ENCODE measurements around the gene CCDC40.

The CCDC40 gene

DNA sequence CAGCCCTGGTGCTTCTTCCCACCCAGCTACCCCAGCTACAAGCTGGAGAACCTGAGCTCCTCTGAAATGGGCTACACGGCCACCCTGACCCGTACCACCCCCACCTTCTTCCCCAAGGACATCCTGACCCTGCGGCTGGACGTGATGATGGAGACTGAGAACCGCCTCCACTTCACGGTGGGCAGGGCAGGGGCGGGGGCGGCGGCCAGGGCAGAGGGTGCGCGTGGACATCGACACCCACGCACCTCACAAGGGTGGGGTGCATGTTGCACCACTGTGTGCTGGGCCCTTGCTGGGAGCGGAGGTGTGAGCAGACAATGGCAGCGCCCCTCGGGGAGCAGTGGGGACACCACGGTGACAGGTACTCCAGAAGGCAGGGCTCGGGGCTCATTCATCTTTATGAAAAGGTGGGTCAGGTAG lies 68.5 kb downstream of the CCDC40 start:
- no peak for DNase-seq

DNA sequence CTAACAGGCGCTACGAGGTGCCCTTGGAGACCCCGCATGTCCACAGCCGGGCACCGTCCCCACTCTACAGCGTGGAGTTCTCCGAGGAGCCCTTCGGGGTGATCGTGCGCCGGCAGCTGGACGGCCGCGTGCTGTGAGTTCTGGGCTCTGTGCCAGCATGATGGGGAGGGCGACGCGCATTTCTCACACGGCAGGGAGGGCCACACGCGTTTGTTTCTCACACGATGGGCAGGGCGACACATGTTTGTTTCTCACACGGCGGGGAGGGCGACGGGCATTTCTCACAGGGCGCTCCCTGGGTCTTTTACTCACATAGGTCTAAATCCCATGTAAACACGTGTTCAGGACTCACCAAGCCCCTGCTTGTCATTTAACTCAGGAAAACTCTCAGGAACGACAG lies 69.3 kb downstream of the CCDC40 start:
- DNase-seq: peak; percentile 34

DNA sequence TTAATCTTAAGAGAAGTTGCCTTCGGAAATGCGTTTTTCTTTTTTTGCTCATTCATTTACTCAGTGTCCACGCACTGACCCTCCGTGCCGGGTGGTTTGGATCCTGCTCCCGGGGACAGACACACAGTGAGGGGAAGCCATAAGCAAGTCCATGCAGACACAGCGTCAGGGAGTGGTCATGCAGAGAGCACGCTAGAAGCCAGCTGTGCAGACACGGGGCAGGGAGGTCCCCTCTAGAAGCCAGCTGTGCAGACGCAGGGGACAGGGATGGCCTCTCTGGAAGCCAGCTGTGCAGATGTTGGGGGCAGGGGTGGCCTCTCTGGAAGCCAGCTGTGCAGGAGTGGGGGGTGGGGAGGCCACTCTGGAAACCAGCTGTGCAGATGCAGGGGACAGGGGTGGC lies 69.7 kb downstream of the CCDC40 start:
- DNase-seq: no peak

DNA sequence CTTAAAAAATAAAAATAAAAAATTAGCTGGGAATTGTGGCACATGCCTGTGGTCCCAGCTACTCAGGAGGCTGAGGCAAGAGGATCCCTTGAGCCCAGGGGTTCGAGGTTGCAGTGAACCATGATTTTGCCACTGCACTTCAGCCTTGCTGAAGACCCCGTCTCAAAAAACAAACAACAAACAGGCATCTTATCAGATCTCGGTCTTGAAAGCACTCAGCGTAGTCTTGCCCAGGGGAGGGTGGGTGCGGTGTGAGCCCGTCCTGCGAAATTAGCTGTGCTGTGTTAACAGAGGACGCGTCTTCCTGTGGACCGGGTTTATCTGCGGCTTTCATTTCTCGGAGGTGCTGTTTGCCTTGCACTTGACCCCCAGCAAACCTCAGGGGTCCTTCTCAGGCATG lies 70.3 kb downstream of the CCDC40 start:
- no peak for DNase-seq

DNA sequence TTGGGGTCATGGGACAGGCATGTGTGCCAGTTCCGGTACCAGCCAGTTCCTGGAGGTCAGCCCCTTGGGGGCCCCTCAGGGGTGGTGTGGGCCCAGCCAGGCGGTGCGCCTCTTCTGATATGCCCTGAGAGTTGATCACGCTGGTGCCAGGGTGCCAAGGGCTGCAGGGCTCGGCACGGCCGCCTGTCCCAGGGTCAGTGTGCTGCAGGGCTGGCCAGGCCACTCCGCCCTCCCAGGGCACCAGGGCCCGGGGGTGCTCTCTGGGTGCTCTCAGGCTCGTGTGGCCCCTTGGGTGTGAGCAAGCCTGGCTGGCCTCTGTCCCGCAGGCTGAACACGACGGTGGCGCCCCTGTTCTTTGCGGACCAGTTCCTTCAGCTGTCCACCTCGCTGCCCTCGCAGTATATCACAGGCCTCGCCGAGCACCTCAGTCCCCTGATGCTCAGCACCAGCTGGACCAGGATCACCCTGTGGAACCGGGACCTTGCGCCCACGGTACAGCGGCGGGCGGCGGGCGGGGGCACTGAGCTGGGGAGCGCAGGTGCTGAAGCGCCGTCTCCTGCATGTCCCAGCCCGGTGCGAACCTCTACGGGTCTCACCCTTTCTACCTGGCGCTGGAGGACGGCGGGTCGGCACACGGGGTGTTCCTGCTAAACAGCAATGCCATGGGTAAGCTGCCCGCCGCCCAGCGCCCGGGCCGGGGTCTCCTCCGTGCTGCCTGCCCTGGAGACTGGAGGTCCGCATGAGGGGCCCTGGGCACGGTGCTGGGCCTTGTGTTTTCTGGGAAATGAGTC lies 71.0 kb downstream of the CCDC40 start:
- DNase-seq: no peak

DNA sequence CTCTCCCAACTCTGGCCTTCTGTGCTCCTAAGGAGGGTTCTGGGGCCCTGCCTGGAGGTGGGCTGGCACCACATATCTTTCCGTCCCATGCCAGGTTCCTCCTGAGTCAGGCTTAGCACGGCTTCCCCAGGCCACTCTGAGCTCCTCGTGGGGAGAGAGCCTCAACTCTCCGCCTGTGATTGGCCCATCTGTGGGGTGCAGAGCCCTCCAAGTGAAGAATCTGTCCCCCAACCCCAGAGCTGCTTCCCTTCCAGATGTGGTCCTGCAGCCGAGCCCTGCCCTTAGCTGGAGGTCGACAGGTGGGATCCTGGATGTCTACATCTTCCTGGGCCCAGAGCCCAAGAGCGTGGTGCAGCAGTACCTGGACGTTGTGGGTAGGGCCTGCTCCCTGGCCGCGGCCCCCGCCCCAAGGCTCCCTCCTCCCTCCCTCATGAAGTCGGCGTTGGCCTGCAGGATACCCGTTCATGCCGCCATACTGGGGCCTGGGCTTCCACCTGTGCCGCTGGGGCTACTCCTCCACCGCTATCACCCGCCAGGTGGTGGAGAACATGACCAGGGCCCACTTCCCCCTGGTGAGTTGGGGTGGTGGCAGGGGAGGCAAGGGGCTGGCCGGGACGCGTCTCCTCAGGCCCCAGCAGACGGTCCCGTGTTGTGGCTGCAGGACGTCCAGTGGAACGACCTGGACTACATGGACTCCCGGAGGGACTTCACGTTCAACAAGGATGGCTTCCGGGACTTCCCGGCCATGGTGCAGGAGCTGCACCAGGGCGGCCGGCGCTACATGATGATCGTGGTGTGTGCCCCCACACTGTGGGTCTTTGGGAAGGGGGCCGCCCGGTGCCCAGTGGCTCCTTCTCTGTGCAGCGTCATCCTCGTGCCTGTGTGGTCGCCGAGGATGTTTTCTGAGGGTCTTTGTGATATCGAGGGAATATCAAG lies 71.9 kb downstream of the CCDC40 start:
- no peak for DNase-seq

DNA sequence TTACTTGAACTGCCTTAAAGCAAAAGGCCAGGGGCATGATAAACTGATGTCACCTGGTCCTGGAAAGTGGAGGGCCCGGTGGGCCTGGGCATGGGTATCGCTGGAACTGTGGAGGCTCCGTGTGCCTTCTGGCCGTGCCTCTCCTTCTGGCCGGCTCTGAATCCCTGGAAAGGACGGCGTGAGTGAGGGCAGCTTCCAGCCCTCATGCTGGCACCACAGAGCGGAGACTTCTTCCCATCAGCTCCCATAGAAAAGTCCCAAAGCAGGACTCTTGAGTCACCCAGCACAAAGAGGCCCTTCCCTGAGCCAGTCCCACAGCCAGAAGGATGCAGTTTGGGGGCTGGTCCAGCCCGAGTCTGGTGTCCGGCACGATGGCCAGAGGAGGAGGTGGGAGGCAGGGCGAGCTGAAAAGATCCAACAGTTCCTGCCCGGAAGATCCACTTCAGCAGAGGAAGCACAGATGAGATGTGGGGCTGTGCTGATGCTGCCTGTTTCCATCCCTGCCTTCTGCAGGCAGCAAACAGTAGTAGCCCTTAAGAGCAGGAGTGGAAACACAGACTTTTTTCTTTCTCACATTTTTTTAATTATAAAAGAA lies 72.7 kb downstream of the CCDC40 start:
- no peak for DNase-seq

DNA sequence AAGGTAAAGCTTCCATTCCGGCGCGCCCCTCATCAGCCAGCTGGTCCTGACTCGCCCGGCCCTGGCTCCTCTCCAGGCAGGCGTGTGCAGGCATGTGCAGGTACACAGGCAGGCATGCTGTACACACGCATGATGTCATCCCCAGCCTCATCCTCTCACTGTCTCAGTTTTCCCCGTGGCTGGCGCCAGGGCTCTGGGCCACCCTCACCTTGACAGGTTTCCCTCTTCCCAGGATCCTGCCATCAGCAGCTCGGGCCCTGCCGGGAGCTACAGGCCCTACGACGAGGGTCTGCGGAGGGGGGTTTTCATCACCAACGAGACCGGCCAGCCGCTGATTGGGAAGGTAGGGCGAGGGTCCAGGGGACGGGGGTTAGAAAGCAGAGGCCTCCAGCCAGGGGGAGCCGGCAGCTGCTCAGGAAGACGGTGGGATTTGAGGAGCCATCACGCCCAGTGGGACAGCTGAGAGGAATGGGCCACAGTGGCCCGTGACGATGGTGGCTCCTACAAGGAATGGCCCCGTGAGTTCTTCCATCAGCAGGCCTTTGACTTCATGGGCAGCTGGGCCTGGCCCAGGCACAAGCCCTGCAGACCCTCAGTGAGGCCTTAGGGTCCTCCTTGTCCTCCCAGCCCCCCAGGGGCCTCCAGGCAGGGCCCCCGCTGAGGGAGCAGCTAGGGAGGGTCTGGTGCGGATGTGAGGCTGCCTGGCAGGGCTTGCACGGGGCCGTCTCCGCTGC lies 73.4 kb downstream of the CCDC40 start:
- DNase-seq: peak; percentile 14

DNA sequence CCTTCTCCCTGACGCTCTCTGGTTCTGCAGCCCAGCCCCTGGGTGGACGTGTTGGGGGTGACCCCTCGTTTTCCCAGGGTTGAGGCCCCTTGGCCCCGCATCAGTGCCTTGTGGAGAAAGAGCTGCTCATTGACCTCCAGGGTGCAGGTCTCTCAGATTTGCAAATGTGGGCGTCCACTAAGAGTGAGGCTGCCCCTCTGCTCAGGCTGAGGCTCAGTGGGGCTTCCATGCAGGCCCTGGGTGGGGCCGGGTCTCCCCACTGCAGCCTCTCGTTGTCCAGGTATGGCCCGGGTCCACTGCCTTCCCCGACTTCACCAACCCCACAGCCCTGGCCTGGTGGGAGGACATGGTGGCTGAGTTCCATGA lies 74.0 kb downstream of the CCDC40 start:
- DNase-seq: no peak

DNA sequence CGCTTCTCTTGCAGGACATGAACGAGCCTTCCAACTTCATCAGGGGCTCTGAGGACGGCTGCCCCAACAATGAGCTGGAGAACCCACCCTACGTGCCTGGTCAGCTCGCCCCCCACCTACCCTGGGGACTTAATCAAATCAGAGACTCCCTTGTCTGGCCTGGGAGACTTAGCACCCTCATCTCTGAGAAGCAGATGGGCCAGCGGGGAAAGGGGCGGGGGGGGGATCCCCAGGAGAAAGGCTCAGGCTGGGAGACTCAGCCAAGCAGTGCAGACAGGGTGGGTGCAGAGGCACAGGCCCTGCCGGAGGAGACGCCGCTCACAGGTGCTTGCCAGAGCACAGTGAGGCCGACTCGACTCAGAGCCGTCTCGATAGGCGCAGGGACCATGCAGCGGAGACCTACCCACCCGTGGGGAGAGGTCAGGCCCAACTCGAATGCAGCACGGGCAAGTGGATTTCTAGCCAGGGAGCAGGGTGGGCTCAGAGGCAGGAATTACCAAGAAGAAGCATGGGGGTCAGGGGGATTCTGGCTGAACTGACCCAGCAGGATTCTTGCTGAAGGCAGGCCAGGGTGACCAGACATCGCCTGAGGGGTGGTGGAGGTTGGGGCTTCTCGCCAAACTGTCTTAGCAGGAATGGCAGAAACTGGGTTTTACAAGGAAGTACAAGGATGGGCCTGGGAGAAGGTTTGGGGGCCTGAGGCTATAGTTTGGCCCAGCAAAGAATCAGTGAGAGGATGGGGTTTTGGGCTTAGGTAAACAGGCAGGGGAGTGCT lies 74.7 kb downstream of the CCDC40 start:
- no peak for DNase-seq

DNA sequence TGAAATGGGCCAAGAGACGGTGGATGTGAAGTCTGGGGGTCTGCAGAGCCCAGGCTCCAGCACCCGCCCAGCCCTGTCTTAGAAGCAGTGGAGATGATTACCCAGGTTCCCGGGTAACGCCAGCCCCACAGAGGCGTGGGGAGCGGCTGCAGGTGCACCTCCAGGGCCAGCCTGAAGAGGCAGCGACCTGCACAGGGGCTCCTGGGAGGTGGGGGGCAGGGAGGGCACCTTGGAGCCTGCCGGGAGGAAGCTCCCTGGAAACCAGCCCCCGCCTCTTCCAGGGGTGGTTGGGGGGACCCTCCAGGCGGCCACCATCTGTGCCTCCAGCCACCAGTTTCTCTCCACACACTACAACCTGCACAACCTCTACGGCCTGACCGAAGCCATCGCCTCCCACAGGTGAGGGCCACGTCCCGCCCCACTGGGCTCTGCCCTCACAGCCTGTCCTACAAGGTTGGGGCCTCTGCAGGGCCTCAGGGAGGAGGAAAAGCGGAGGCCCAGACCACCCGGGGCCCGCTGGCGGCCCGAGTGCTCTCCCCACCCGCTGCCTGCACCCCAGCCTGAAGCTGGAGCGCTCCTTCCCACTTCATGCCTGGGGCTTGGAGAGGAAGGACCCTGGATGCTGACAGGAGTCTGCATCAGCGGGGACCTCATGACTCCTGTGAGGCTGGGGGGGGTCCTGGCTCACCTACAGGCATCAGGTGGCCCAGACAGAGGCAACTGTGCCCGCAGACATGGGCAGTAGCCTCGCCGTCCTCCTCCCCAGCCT lies 75.4 kb downstream of the CCDC40 start:
- DNase-seq: no peak

DNA sequence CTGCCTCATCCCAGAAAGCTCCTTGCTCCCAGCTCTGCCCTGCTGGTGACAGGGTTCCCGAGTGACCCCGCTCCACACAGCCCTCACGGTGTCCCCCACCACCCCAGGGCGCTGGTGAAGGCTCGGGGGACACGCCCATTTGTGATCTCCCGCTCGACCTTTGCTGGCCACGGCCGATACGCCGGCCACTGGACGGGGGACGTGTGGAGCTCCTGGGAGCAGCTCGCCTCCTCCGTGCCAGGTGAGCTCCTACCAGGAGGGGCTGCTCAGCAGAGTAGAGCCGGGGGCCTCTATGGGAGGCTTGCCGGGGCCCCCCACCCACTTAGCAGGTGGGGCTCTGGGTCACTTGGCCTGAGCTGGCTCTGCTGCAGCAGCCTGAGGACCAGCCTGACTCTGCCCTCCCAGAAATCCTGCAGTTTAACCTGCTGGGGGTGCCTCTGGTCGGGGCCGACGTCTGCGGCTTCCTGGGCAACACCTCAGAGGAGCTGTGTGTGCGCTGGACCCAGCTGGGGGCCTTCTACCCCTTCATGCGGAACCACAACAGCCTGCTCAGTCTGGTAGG lies 76.1 kb downstream of the CCDC40 start:
- DNase-seq: no peak

DNA sequence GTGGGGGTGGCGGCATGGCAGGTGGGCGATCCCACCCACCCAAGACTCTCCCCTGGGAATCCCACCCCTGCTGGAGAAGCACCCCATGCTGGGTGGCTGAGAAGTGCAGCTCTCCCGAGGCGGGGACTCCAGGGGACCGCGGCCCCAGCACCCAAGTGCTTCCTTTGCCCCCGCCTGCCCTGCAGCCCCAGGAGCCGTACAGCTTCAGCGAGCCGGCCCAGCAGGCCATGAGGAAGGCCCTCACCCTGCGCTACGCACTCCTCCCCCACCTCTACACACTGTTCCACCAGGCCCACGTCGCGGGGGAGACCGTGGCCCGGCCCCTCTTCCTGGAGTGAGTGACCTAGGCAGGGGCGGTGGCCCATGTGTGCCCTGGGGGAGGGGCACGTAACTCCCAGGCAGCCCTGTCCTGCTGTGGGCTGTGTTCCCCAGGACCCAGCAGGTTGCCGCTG lies 76.6 kb downstream of the CCDC40 start:
- DNase-seq: no peak

DNA sequence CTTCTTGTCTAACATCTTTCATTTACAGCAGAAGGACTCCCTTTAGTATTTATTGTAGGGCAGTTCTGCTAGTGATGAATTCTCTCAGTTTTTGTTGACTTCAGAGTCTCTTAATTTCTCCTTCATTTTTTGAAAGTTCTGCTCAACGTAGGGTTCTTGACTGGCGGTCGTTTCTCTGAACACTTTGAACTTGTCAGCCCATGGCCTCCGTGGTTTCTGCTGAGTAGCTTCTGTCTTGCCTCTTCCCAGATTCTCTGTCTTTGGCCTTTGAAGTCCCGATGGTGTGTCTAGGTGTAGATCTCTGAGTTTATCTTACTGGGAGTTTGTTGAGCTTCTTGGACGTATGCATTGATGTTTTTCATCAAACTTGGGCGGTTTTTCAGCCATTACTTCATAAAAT lies 78.3 kb downstream of the CCDC40 start:
- DNase-seq: no peak

DNA sequence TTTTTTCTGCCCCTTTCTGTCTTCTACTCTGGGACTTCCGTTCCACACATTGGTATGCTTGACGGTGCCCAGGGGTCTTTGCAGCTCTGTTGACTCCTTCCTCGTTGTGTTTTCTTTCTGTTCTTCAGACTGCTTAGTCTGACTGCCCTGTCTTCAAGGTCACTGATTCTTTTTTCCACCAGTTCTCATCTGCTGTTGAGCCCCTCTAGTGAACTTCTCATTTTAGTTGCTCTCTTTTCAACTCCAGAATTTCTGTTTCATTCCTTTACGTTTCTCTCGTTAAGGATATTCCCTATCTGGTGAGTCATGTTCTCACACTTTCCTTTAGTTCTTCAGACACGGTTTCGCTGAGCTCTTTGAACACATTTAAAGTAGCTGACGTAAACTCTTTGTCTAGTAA lies 78.7 kb downstream of the CCDC40 start:
- DNase-seq: no peak

DNA sequence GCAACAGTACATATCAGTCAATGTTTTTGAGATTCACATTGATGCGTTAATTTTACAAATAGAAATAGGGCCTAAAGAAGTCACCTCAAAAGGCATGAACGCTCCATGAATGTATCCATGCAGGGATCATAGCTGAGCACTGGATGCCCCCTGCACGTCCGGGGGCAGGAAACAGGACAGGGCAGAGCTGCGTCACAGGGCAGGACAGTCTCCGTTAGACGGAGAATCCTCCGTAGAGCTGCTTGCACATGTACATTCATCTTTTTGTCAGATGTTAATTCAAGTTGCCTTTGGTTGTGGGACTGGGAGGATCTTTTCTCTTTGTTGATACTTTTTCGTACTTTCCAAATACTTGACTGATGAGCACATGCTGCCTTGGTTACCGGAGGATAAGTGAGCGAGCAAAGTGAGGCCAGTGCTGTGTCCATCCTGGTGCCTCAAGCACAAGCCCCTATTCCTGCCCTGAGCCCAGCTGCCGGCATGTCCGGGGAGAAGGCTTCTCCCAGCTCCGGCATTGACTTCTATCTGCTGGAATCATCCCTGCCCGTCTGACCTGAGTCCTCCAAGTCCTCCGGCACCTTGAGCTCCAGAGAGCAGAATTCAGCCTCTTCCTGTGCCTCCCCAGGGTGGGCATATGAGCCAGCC lies 80.0 kb downstream of the CCDC40 start:
- no peak for DNase-seq

DNA sequence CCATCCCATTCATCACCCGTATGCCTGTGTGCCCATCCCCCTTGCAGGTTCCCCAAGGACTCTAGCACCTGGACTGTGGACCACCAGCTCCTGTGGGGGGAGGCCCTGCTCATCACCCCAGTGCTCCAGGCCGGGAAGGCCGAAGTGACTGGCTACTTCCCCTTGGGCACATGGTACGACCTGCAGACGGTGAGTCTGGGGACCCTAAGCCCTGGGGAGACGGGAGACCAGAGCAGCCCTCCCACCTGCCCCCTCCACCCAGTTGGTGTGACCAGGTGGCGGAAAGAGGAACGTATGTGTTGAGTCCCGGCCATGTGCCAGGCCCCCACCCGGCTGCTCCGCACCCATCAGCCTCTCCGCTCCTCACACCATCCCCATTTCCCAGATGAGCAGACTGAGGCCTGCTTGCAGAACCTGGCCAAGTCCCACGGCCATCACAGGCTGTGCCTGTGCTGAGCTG lies 80.5 kb downstream of the CCDC40 start:
- no peak for DNase-seq

DNA sequence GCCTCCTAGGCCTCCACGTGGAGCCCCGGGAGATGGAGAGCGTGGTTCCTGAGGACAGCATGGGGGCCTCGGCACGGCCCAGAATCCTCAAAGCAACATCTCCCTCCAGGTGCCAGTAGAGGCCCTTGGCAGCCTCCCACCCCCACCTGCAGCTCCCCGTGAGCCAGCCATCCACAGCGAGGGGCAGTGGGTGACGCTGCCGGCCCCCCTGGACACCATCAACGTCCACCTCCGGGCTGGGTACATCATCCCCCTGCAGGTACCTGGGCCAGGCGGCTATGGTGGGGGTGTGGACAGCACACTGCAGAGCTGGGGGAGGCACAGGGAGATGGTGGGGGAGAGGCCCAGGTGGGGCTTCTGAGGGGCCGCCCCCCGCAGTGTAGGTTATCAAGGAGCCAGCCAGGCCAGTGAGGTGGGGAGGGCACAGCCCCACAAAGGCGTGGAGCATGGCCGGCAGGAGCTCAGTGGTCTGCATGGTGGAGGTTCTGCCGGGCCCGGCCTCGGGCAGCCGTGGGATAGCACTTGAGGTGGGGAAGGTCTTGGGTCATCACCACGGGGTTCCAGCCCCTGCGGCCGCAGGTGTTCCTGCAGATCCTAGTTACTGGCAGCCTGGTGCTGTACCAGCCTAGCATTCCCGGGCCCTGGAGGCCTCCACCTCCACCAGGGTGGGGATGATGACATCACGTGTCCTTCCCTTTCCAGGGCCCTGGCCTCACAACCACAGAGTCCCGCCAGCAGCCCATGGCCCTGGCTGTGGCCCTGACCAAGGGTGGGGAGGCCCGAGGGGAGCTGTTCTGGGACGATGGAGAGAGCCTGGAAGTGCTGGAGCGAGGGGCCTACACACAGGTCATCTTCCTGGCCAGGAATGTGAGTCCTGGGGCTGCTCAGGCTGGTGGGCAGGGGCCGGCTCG lies 81.3 kb downstream of the CCDC40 start:
- DNase-seq: no peak

DNA sequence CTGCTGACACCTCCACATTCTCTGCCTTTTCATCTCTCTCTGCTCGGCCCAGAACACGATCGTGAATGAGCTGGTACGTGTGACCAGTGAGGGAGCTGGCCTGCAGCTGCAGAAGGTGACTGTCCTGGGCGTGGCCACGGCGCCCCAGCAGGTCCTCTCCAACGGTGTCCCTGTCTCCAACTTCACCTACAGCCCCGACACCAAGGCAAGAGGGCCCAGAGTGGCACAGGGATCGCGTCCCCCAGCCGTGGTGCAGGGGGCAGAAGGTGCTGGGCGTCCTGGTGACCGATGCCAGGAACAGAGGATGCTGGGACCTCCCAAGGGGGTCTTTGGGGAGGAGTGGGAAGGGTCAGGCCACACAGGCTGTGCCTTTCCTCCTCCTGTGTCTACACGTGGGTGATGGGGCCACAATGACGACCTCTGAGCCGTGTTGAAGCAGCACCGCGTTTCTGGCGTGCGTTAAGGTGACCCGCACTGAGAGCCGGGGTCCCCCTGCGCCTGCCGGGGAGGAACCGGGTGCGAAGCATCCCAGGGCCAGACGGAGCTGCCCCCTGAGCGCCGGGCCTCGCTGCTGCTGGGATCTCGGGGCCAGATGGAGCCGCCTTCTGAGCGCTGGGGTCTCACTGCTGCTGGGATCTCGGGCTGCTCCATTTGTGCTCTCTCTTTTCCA lies 82.3 kb downstream of the CCDC40 start:
- DNase-seq: no peak
